HL-60 (cell line): ENCODE data around the gene EYS.

Experiments
- DNase-seq, 2 experiments: peaks; one replicate each; pipeline ENCODE4 v3.0.0-alpha.2; 2010 to 2020; ENCODE audit warnings: low read depth in 1 of 2, low spot score in 1 of 2
- H3K27ac ChIP-seq: fragments of 250-450 bp; sonication (Bioruptor Pico); replicated peaks from 2 replicates; pipeline ENCODE4 v1.5.1; 2020; ENCODE audit warnings: mild to moderate bottlenecking, moderate library complexity
- H3K27me3 ChIP-seq: fragments of 250-450 bp; sonication (Bioruptor Pico); 2 replicates; pipeline ENCODE4 v1.5.1; 2021; ENCODE audit warnings: mild to moderate bottlenecking, moderate library complexity; ENCODE audit not compliant: insufficient read depth, poor library complexity, severe bottlenecking
- H3K4me3 ChIP-seq: replicated peaks from 2 replicates; pipeline ENCODE4 v1.5.1; 2011; ENCODE audit warnings: mild to moderate bottlenecking, control low read depth, low read length; ENCODE audit not compliant: insufficient read depth
- CTCF ChIP-seq: IDR thresholded peaks from one replicate; pipeline ENCODE4 v1.5.1; 2011; ENCODE audit warnings: low read length, control low read depth, inconsistent platforms; ENCODE audit not compliant: insufficient read depth
- GABPA ChIP-seq: IDR thresholded peaks from 2 replicates; pipeline ENCODE4 v1.6.1; 2012; ENCODE audit warnings: low read depth
- POLR2AphosphoS5 ChIP-seq: IDR thresholded peaks from 2 replicates; pipeline ENCODE4 v1.6.1; 2012; ENCODE audit warnings: low read depth
- REST ChIP-seq: IDR thresholded peaks from 2 replicates; pipeline ENCODE4 v1.6.1; 2012; ENCODE audit warnings: low read depth; ENCODE audit not compliant: insufficient replicate concordance
- SPI1 ChIP-seq: IDR thresholded peaks from 2 replicates; pipeline ENCODE4 v1.6.1; 2012; ENCODE audit warnings: low read depth, mild to moderate bottlenecking, borderline replicate concordance

The EYS gene

GRCh38 chr6:65248101-65248610 lies 458.9 kb downstream of the EYS start:
- Histone ChIP-seq H3K4me3 (no peak overlapping the region), H3K27me3 (no peaks in the 10 kb centered on the region), H3K27ac (no peak overlapping the region)
- DNase-seq: no peak
- no peak for TF ChIP-seq POLR2AphosphoS5
- no peak for TF ChIP-seq REST
- TF ChIP-seq GABPA: no peak
- no peak for TF ChIP-seq CTCF
- TF ChIP-seq SPI1: no peak

GRCh38 chr6:65231616-65232015 lies 475.4 kb downstream of the EYS start:
- no peak for DNase-seq
- no peak overlapping the region for H3K27ac ChIP-seq
- no peak overlapping the region for H3K4me3 ChIP-seq
- H3K27me3 ChIP-seq: no peaks in the 10 kb centered on the region
- TF ChIP-seq POLR2AphosphoS5: no peak
- TF ChIP-seq CTCF: no peak
- no peak for TF ChIP-seq GABPA
- no peak for TF ChIP-seq SPI1
- TF ChIP-seq REST: no peak

GRCh38 chr6:65229825-65230224 lies 477.2 kb downstream of the EYS start:
- no peak for DNase-seq
- no peaks in the 10 kb centered on the region for H3K27me3 ChIP-seq
- H3K4me3 ChIP-seq: no peak overlapping the region
- no peak for TF ChIP-seq GABPA
- TF ChIP-seq CTCF: no peak
- no peak for TF ChIP-seq POLR2AphosphoS5
- TF ChIP-seq SPI1: no peak
- TF ChIP-seq REST: no peak
- no peak overlapping the region for H3K27ac ChIP-seq
